ENCODE data around the gene PTPRB.

Gene PTPRB

GRCh38 chr12:70626180-70626579, 11.0 kb downstream of the PTPRB start:
- no peak overlapping the region for H3K27ac ChIP-seq (ENCODE audit: insufficient read depth, low read length, poor library complexity, severe bottlenecking)
- no peaks in the 10 kb centered on the region for H3K36me3 ChIP-seq (ENCODE audit: control insufficient read depth, insufficient read depth, low read length)
- DNase-seq, result no peak
- H3K27me3 ChIP-seq (replicated peaks; ENCODE audit: control insufficient read depth, insufficient read depth, low read length, poor library complexity, severe bottlenecking), result no peaks in the 10 kb centered on the region
- H3K9me3 ChIP-seq (ENCODE audit: control insufficient read depth, low read length), result no peaks in the 10 kb centered on the region
- H3K4me3 ChIP-seq (ENCODE audit: insufficient read depth, low read depth, low read length, poor library complexity, severe bottlenecking), result no peak overlapping the region
- H3K4me1 ChIP-seq (ENCODE audit: control insufficient read depth, insufficient read depth, low read length, poor library complexity, severe bottlenecking), result no peaks in the 10 kb centered on the region

- no peaks in the 10 kb centered on the region for H3K36me3 ChIP-seq (ENCODE audit: control insufficient read depth, insufficient read depth, low read length)
- no peak for DNase-seq
- H3K27me3 ChIP-seq (replicated peaks; ENCODE audit: control insufficient read depth, insufficient read depth, low read length, poor library complexity, severe bottlenecking), result no peaks in the 10 kb centered on the region
- no peaks in the 10 kb centered on the region for H3K4me1 ChIP-seq (ENCODE audit: control insufficient read depth, insufficient read depth, low read length, poor library complexity, severe bottlenecking)
- H3K4me3 ChIP-seq (ENCODE audit: insufficient read depth, low read depth, low read length, poor library complexity, severe bottlenecking), result no peak overlapping the region
- H3K27ac ChIP-seq (ENCODE audit: insufficient read depth, low read length, poor library complexity, severe bottlenecking), result no peak overlapping the region
- H3K9me3 ChIP-seq (ENCODE audit: control insufficient read depth, low read length), result no peaks in the 10 kb centered on the region
Observed at GRCh38 chr12:70619471-70620152, 17.6 kb downstream of the PTPRB start.

DNA sequence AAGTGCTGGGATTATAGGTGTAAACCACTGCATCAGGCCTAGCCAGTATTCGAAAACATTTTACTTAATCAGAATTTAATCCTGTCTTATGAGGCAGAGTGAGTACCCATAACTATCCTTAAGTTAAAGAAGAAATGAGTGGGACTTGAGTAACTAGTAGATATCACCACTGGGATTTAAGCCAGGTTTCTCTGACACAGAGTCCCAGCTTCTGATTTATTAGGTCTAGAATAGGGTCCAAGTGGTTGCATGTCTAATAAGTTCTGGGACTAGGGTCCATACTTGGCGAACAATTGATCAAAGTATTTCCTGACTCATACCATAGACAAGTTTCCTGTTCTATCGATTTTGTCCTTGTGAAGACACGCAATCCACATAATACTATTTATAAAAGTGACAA, 18.9 kb downstream of the PTPRB start:
- H3K36me3 ChIP-seq (ENCODE audit: control insufficient read depth, insufficient read depth, low read length), result no peaks in the 10 kb centered on the region
- H3K4me3 ChIP-seq (ENCODE audit: insufficient read depth, low read depth, low read length, poor library complexity, severe bottlenecking), result no peak overlapping the region
- H3K9me3 ChIP-seq (ENCODE audit: control insufficient read depth, low read length), result no peaks in the 10 kb centered on the region
- H3K4me1 ChIP-seq (ENCODE audit: control insufficient read depth, insufficient read depth, low read length, poor library complexity, severe bottlenecking), result no peaks in the 10 kb centered on the region
- DNase-seq, result no peak
- no peak overlapping the region for H3K27ac ChIP-seq (ENCODE audit: insufficient read depth, low read length, poor library complexity, severe bottlenecking)
- no peaks in the 10 kb centered on the region for H3K27me3 ChIP-seq (replicated peaks; ENCODE audit: control insufficient read depth, insufficient read depth, low read length, poor library complexity, severe bottlenecking)

- Histone ChIP-seq H3K27ac (ENCODE audit: insufficient read depth, low read length, poor library complexity, severe bottlenecking) (no peak overlapping the region), H3K36me3 (ENCODE audit: control insufficient read depth, insufficient read depth, low read length) (no peaks in the 10 kb centered on the region), H3K27me3 (replicated peaks; ENCODE audit: control insufficient read depth, insufficient read depth, low read length, poor library complexity, severe bottlenecking) (no peaks in the 10 kb centered on the region), H3K4me3 (ENCODE audit: insufficient read depth, low read depth, low read length, poor library complexity, severe bottlenecking) (no peak overlapping the region), H3K9me3 (ENCODE audit: control insufficient read depth, low read length) (no peaks in the 10 kb centered on the region), H3K4me1 (ENCODE audit: control insufficient read depth, insufficient read depth, low read length, poor library complexity, severe bottlenecking) (no peaks in the 10 kb centered on the region)
- DNase-seq, result no peak
Observed at GRCh38 chr12:70617450-70617849, 19.8 kb downstream of the PTPRB start.

GRCh38 chr12:70615174-70615866, 21.9 kb downstream of the PTPRB start:
- H3K36me3 ChIP-seq (ENCODE audit: control insufficient read depth, insufficient read depth, low read length), result no peaks in the 10 kb centered on the region
- H3K4me3 ChIP-seq (ENCODE audit: insufficient read depth, low read depth, low read length, poor library complexity, severe bottlenecking), result no peak overlapping the region
- H3K27ac ChIP-seq (ENCODE audit: insufficient read depth, low read length, poor library complexity, severe bottlenecking), result no peak overlapping the region
- no peaks in the 10 kb centered on the region for H3K4me1 ChIP-seq (ENCODE audit: control insufficient read depth, insufficient read depth, low read length, poor library complexity, severe bottlenecking)
- no peaks in the 10 kb centered on the region for H3K9me3 ChIP-seq (ENCODE audit: control insufficient read depth, low read length)
- H3K27me3 ChIP-seq (replicated peaks; ENCODE audit: control insufficient read depth, insufficient read depth, low read length, poor library complexity, severe bottlenecking), result no peaks in the 10 kb centered on the region
- no peak for DNase-seq

GRCh38 chr12:70609739-70610491, 27.3 kb downstream of the PTPRB start:
- DNase-seq, result no peak
- no peaks in the 10 kb centered on the region for H3K9me3 ChIP-seq (ENCODE audit: control insufficient read depth, low read length)
- no peak overlapping the region for H3K27ac ChIP-seq (ENCODE audit: insufficient read depth, low read length, poor library complexity, severe bottlenecking)
- H3K4me1 ChIP-seq (ENCODE audit: control insufficient read depth, insufficient read depth, low read length, poor library complexity, severe bottlenecking), result no peaks in the 10 kb centered on the region
- H3K36me3 ChIP-seq (ENCODE audit: control insufficient read depth, insufficient read depth, low read length), result no peaks in the 10 kb centered on the region
- H3K4me3 ChIP-seq (ENCODE audit: insufficient read depth, low read depth, low read length, poor library complexity, severe bottlenecking), result no peak overlapping the region
- H3K27me3 ChIP-seq (replicated peaks; ENCODE audit: control insufficient read depth, insufficient read depth, low read length, poor library complexity, severe bottlenecking), result peaks cover 7% of the 10 kb centered on the region

DNA sequence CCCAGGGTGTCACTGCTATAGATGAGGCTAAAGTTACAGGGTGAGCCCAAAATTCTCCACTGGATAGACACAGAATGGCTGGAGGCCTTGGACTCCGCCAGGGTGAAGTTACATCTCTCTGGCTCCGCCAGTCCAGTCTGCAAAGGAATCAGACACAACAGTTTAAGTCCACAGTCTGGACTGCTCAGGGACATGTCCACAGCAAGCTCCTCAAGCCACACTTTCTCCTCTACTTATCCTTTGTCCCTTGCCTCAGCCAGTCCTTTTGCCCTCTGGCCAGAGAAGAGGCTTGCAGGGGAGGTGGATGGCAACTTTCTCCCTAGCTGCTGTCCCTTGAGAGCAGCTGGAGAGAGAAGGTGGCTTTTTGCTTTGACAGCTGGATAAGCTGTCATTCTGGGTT, 28.0 kb downstream of the PTPRB start:
- Histone ChIP-seq H3K9me3 (ENCODE audit: control insufficient read depth, low read length) (no peaks in the 10 kb centered on the region), H3K4me3 (ENCODE audit: insufficient read depth, low read depth, low read length, poor library complexity, severe bottlenecking) (no peak overlapping the region), H3K36me3 (ENCODE audit: control insufficient read depth, insufficient read depth, low read length) (no peaks in the 10 kb centered on the region), H3K27me3 (replicated peaks; ENCODE audit: control insufficient read depth, insufficient read depth, low read length, poor library complexity, severe bottlenecking) (peaks cover 7% of the 10 kb centered on the region), H3K4me1 (ENCODE audit: control insufficient read depth, insufficient read depth, low read length, poor library complexity, severe bottlenecking) (no peaks in the 10 kb centered on the region), H3K27ac (ENCODE audit: insufficient read depth, low read length, poor library complexity, severe bottlenecking) (no peak overlapping the region)
- no peak for DNase-seq

DNA sequence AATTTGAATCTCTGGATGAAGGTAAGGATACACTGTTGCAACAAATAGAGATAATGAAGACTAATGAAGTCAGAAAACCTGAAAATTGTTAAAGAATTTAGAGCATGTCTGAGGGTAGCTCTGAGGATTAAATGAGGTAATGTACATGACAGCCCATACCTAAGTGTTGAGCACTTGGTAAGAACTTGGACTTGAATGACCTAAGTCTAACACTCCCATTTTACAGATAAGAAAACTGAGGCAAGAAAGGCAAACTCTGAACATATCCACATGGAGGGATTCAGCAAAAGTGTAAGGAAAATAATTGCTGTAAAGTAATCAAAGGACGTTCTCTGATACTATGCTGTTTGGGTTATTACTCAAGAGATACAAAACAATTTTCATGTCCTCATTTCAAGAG, 29.0 kb downstream of the PTPRB start:
- H3K9me3 ChIP-seq (ENCODE audit: control insufficient read depth, low read length), result no peaks in the 10 kb centered on the region
- no peak overlapping the region for H3K4me3 ChIP-seq (ENCODE audit: insufficient read depth, low read depth, low read length, poor library complexity, severe bottlenecking)
- H3K27me3 ChIP-seq (replicated peaks; ENCODE audit: control insufficient read depth, insufficient read depth, low read length, poor library complexity, severe bottlenecking), result peaks cover 7% of the 10 kb centered on the region
- H3K27ac ChIP-seq (ENCODE audit: insufficient read depth, low read length, poor library complexity, severe bottlenecking), result no peak overlapping the region
- no peak for DNase-seq
- no peaks in the 10 kb centered on the region for H3K4me1 ChIP-seq (ENCODE audit: control insufficient read depth, insufficient read depth, low read length, poor library complexity, severe bottlenecking)
- no peaks in the 10 kb centered on the region for H3K36me3 ChIP-seq (ENCODE audit: control insufficient read depth, insufficient read depth, low read length)

DNA sequence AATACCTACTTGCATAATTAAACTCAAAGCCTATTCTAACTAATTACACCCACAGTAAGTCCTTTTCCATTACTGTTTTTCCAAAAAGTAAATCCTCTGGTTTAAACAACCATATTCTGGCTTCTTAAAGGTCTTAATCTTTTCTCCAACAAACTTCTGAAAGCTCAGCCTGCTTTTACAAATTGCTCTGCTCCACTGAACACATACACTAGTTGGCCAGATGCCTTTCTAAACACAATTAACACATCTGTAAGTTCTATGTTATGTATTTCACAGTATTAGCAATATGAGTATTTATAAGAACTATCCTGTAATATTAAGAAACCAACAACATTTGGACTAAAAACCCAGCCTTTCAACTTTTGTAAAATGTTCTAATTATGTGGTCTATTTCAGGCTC, 30.1 kb downstream of the PTPRB start:
- Histone ChIP-seq H3K36me3 (ENCODE audit: control insufficient read depth, insufficient read depth, low read length) (no peaks in the 10 kb centered on the region), H3K27me3 (replicated peaks; ENCODE audit: control insufficient read depth, insufficient read depth, low read length, poor library complexity, severe bottlenecking) (peaks cover 7% of the 10 kb centered on the region), H3K27ac (ENCODE audit: insufficient read depth, low read length, poor library complexity, severe bottlenecking) (no peak overlapping the region), H3K4me3 (ENCODE audit: insufficient read depth, low read depth, low read length, poor library complexity, severe bottlenecking) (no peak overlapping the region), H3K4me1 (ENCODE audit: control insufficient read depth, insufficient read depth, low read length, poor library complexity, severe bottlenecking) (no peaks in the 10 kb centered on the region), H3K9me3 (ENCODE audit: control insufficient read depth, low read length) (no peaks in the 10 kb centered on the region)
- DNase-seq, result no peak

GRCh38 chr12:70605976-70606375, 31.3 kb downstream of the PTPRB start:
- H3K27me3 ChIP-seq (replicated peaks; ENCODE audit: control insufficient read depth, insufficient read depth, low read length, poor library complexity, severe bottlenecking), result peaks cover 7% of the 10 kb centered on the region
- no peak for DNase-seq
- H3K4me1 ChIP-seq (ENCODE audit: control insufficient read depth, insufficient read depth, low read length, poor library complexity, severe bottlenecking), result no peaks in the 10 kb centered on the region
- no peaks in the 10 kb centered on the region for H3K36me3 ChIP-seq (ENCODE audit: control insufficient read depth, insufficient read depth, low read length)
- H3K4me3 ChIP-seq (ENCODE audit: insufficient read depth, low read depth, low read length, poor library complexity, severe bottlenecking), result no peak overlapping the region
- H3K9me3 ChIP-seq (ENCODE audit: control insufficient read depth, low read length), result no peaks in the 10 kb centered on the region
- no peak overlapping the region for H3K27ac ChIP-seq (ENCODE audit: insufficient read depth, low read length, poor library complexity, severe bottlenecking)

Data from effector memory CD4-positive, alpha-beta T cell (primary cell).